GM19372 (cell line): ENCODE data around the gene TBX1.

Source experiments
- ATAC-seq: cut with Tn5 transposase; IDR thresholded peaks from one replicate; pipeline ENCODE4 v1.9.1; 2021; ENCODE audit warnings: mild to moderate bottlenecking, low read depth, moderate library complexity; ENCODE audit not compliant: unreplicated experiment

Gene TBX1

GRCh38 chr22:19737846-19738663 lies 22.5 kb upstream of the TBX1 start:
- no peak for ATAC-seq

GRCh38 chr22:19738664-19739447 lies 21.7 kb upstream of the TBX1 start:
- no peak for ATAC-seq

GRCh38 chr22:19739448-19739895 lies 21.1 kb upstream of the TBX1 start:
- no peak for ATAC-seq

GRCh38 chr22:19739911-19740449 lies 20.6 kb upstream of the TBX1 start:
- ATAC-seq: no peak

- ATAC-seq: no peak
Measured at GRCh38 chr22:19740586-19740985, 20.0 kb upstream of the TBX1 start.

GRCh38 chr22:19741053-19741452 lies 19.5 kb upstream of the TBX1 start:
- ATAC-seq: no peak

- no peak for ATAC-seq
Measured at GRCh38 chr22:19742160-19743066, 18.2 kb upstream of the TBX1 start.

- no peak for ATAC-seq
Measured at GRCh38 chr22:19743081-19743480, 17.5 kb upstream of the TBX1 start.

GRCh38 chr22:19743651-19744050 lies 16.9 kb upstream of the TBX1 start:
- ATAC-seq: no peak

- ATAC-seq: no peak
Measured at GRCh38 chr22:19744350-19745006, 16.1 kb upstream of the TBX1 start.

GRCh38 chr22:19745155-19746101 lies 15.2 kb upstream of the TBX1 start:
- ATAC-seq: no peak

GRCh38 chr22:19746726-19747125 lies 13.9 kb upstream of the TBX1 start:
- no peak for ATAC-seq

GRCh38 chr22:19747551-19747950 lies 13.0 kb upstream of the TBX1 start:
- ATAC-seq: no peak

- ATAC-seq: no peak
Measured at GRCh38 chr22:19748139-19748538, 12.4 kb upstream of the TBX1 start.

- ATAC-seq: no peak
Measured at GRCh38 chr22:19748991-19749664, 11.4 kb upstream of the TBX1 start.

GRCh38 chr22:19749876-19750275 lies 10.7 kb upstream of the TBX1 start:
- ATAC-seq: no peak

GRCh38 chr22:19750507-19751490 lies 9.8 kb upstream of the TBX1 start:
- no peak for ATAC-seq
